Measurements from ENCODE around the gene APOBEC3H. TPM values are rescaled to one million over a fixed set of nuclear protein-coding genes. Genes with fewer than 3 reads are reported as not detected.

Gene APOBEC3H
- total RNA-seq, 1 experiment from 2014 or later, result 1.8 TPM

DNA sequence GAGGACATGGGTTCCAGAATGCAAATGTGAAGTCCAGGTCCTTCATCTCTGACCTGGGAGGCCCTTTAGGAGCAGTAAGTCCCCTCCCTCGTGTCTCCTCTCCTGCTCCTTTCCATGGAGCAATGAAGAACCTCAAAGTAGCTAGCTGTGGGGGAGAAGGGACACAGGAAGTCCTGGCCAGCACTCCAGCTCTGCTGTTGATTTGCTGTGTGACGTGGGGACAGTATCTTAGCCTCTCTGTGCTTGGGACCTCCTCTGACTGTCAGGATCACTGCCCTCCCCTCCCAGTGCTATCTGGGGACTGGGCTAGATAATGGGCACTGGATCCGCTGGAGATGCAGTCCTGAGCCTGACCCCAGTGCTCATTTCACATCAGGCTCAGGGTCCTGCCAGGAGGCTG is 1.1 kb upstream of the APOBEC3H start:
- TF ChIP-seq EGR1 (IDR thresholded peaks at IDR 0.05; ENCODE audit: low read depth) (no peak), SRF (IDR thresholded peaks at IDR 0.05; ENCODE audit: low read depth) (no peak), FOSL1 (IDR thresholded peaks at IDR 0.05; ENCODE audit: low read depth) (no peak), RAD21 (IDR thresholded peaks at IDR 0.05; ENCODE audit: low read depth) (no peak), POLR2A (IDR thresholded peaks at IDR 0.05; ENCODE audit: borderline replicate concordance, extremely low read depth, insufficient read depth, insufficient read length) (no peak), SIN3A (IDR thresholded peaks at IDR 0.05; ENCODE audit: low read depth) (no peak), ZNF274 (IDR thresholded peaks at IDR 0.05; ENCODE audit: low read depth, low read length) (no peak), TCF7L2 (IDR thresholded peaks at IDR 0.05; ENCODE audit: borderline replicate concordance, extremely low read depth, insufficient read depth, insufficient read length) (no peak), EZH2 (IDR thresholded peaks at IDR 0.05) (no peak), CEBPB (IDR thresholded peaks at IDR 0.05; ENCODE audit: low read depth) (no peak), SP1 (IDR thresholded peaks at IDR 0.05; ENCODE audit: low read depth) (no peak), CBX3 (IDR thresholded peaks at IDR 0.05; ENCODE audit: low read depth) (no peak), YY1 (IDR thresholded peaks at IDR 0.05; ENCODE audit: extremely low read depth, insufficient replicate concordance, low read depth, low read length) (no peak)
- no peaks in the 10 kb centered on the region for H3K27me3 ChIP-seq (ENCODE audit: insufficient read depth, low read length)
- no peak overlapping the region for H3K4me2 ChIP-seq (ENCODE audit: low read length)
- no peaks in the 10 kb centered on the region for H3K9me2 ChIP-seq (ENCODE audit: insufficient read depth)
- intact Hi-C loops (cut with micrococcal nuclease), result no loop called here
- no peak overlapping the region for H3K27ac ChIP-seq (ENCODE audit: low read depth, low read length)
- H2AFZ ChIP-seq (ENCODE audit: low read depth, low read length, poor library complexity, severe bottlenecking), result no peak overlapping the region
- ChIA-PET POLR2A (no interaction called here), RAD21 (ENCODE audit: low non-redundant PET in 1 of 2, low total read pairs in 2 of 2, uncharacterized antibody in 2 of 2, unreplicated experiment in 2 of 2) (no interaction called here), CTCF (no interaction called here)
- no peaks in the 10 kb centered on the region for H3K36me3 ChIP-seq (ENCODE audit: control insufficient read depth in 1 of 2, insufficient read depth in 2 of 2, low read length in 2 of 2)
- H3K79me2 ChIP-seq (ENCODE audit: insufficient read depth, low read length), result no peaks in the 10 kb centered on the region
- H3K9ac ChIP-seq (ENCODE audit: low read length), result no peak overlapping the region
- H4K20me1 ChIP-seq (ENCODE audit: insufficient read depth), result no peaks in the 10 kb centered on the region
- BruUV-seq (replicated peaks), result no TSS peak
- no peaks in the 10 kb centered on the region for H3K9me3 ChIP-seq (ENCODE audit: control insufficient read depth in 1 of 2, insufficient read depth in 1 of 2, low read depth in 1 of 2, low read length in 2 of 2)
- no peak for ATAC-seq
- H3K4me1 ChIP-seq (ENCODE audit: control insufficient read depth in 1 of 2, insufficient read depth in 2 of 2, low read length in 2 of 2), result peaks cover 21 to 24% of the 10 kb centered on the region in 2 experiments
- H3K4me3 ChIP-seq (replicated peaks in 1 of 2; ENCODE audit: low read depth in 1 of 2, low read length in 2 of 2), result no peak overlapping the region
- no peak for DNase-seq (ENCODE audit: low read depth, low spot score)

DNA sequence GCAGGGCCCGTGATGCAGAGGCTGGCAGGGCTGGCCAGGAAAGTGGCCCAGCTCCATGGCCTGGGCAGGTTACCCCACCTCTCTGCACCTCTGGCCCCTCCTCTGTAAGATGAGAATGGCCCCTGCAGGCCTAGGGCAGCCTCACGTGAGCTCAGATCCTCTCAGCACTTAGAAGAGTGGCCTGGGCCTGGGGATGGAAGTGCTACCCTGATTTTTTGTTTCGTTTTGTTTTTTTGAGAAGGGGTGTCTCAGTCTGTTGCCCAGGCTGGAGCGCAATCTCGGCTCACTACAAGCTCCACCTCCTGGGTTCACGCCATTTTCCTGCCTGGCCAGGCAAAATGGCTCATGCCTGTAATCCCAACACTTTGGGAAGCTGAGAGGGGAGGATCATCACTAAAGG is 982 bp downstream of the APOBEC3H start:
- H3K4me3 ChIP-seq (replicated peaks in 1 of 2; ENCODE audit: low read depth in 1 of 2, low read length in 2 of 2), result no peak overlapping the region
- intact Hi-C loops (cut with micrococcal nuclease), result no loop called here
- H3K9me2 ChIP-seq (ENCODE audit: insufficient read depth), result no peaks in the 10 kb centered on the region
- H3K79me2 ChIP-seq (ENCODE audit: insufficient read depth, low read length), result no peaks in the 10 kb centered on the region
- no peaks in the 10 kb centered on the region for H3K36me3 ChIP-seq (ENCODE audit: control insufficient read depth in 1 of 2, insufficient read depth in 2 of 2, low read length in 2 of 2)
- peak overlapping the region; percentile 61 for H3K4me2 ChIP-seq (ENCODE audit: low read length)
- peak overlapping the region; percentile 76 for H3K27ac ChIP-seq (ENCODE audit: low read depth, low read length)
- BruUV-seq (replicated peaks), result no TSS peak
- TF ChIP-seq YY1 (IDR thresholded peaks at IDR 0.05; ENCODE audit: extremely low read depth, insufficient replicate concordance, low read depth, low read length) (peak; percentile 33), TCF7L2 (IDR thresholded peaks at IDR 0.05; ENCODE audit: borderline replicate concordance, extremely low read depth, insufficient read depth, insufficient read length) (no peak), ZNF274 (IDR thresholded peaks at IDR 0.05; ENCODE audit: low read depth, low read length) (no peak)
- no peaks in the 10 kb centered on the region for H4K20me1 ChIP-seq (ENCODE audit: insufficient read depth)
- ATAC-seq (peak; percentile 76), DNase-seq (ENCODE audit: low read depth, low spot score) (no peak)
- no peaks in the 10 kb centered on the region for H3K9me3 ChIP-seq (ENCODE audit: control insufficient read depth in 1 of 2, insufficient read depth in 1 of 2, low read depth in 1 of 2, low read length in 2 of 2)
- H3K27me3 ChIP-seq (ENCODE audit: insufficient read depth, low read length), result no peaks in the 10 kb centered on the region
- H2AFZ ChIP-seq (ENCODE audit: low read depth, low read length, poor library complexity, severe bottlenecking), result peak overlapping the region; percentile 20
- RAD21 ChIA-PET (ENCODE audit: low non-redundant PET in 1 of 2, low total read pairs in 2 of 2, uncharacterized antibody in 2 of 2, unreplicated experiment in 2 of 2), result interaction anchor here in 1 of 2 experiments (1.1 kb wide), 1 partner anchor 24 kb away, joined by 3 read pairs; no protein-coding TSS in a partner anchor
- POLR2A ChIA-PET, result no interaction called here
- peaks cover 21 to 24% of the 10 kb centered on the region in 2 experiments for H3K4me1 ChIP-seq (ENCODE audit: control insufficient read depth in 1 of 2, insufficient read depth in 2 of 2, low read length in 2 of 2)
- H3K9ac ChIP-seq (ENCODE audit: low read length), result no peak overlapping the region
- CTCF ChIA-PET, result interaction anchor here (1.3 to 1.5 kb wide), 2 partner anchors 24 to 228 kb away, joined by 4 to 5 read pairs; no protein-coding TSS in a partner anchor

Data from HCT116 (cell line).